Measurements from ENCODE around the gene VGLL4.
A peak's percentile ranks its signal among the peaks of the same experiment; 100 is the strongest.

VGLL4 gene

GRCh38 chr3:11625376-11626083 is 18.2 kb downstream of the VGLL4 start:
- DNase-seq, result no peak

- no peak for DNase-seq
These were observed 18.9 kb downstream of the VGLL4 start for GRCh38 chr3:11624704-11625375.

GRCh38 chr3:11624161-11624560 is 19.6 kb downstream of the VGLL4 start:
- DNase-seq, result no peak

GRCh38 chr3:11622586-11623550 is 20.8 kb downstream of the VGLL4 start:
- DNase-seq, result peak; percentile 82

GRCh38 chr3:11621077-11621476 is 22.6 kb downstream of the VGLL4 start:
- no peak for DNase-seq

- no peak for DNase-seq
These were observed 23.6 kb downstream of the VGLL4 start for GRCh38 chr3:11619946-11620652.

GRCh38 chr3:11619461-11619860 is 24.3 kb downstream of the VGLL4 start:
- no peak for DNase-seq

- DNase-seq, result no peak
These were observed 24.8 kb downstream of the VGLL4 start for GRCh38 chr3:11618904-11619303.

GRCh38 chr3:11616551-11616950 is 27.2 kb downstream of the VGLL4 start:
- no peak for DNase-seq

- no peak for DNase-seq
These were observed 29.7 kb downstream of the VGLL4 start for GRCh38 chr3:11613851-11614487.

- DNase-seq, result no peak
These were observed 30.4 kb downstream of the VGLL4 start for GRCh38 chr3:11613319-11613718.

GRCh38 chr3:11612515-11613188 is 31.1 kb downstream of the VGLL4 start:
- DNase-seq, result no peak

- DNase-seq, result no peak
These were observed 32.3 kb downstream of the VGLL4 start for GRCh38 chr3:11611341-11611799.

- no peak for DNase-seq
These were observed 32.9 kb downstream of the VGLL4 start for GRCh38 chr3:11610700-11611275.

- DNase-seq, result no peak
These were observed 33.6 kb downstream of the VGLL4 start for GRCh38 chr3:11610044-11610671.

GRCh38 chr3:11609481-11609880 is 34.2 kb downstream of the VGLL4 start:
- DNase-seq, result no peak

GRCh38 chr3:11607816-11608215 is 35.9 kb downstream of the VGLL4 start:
- no peak for DNase-seq

- DNase-seq, result no peak
These were observed 36.8 kb downstream of the VGLL4 start for GRCh38 chr3:11606865-11607440.

- no peak for DNase-seq
These were observed 37.5 kb downstream of the VGLL4 start for GRCh38 chr3:11606090-11606784.

- no peak for DNase-seq
These were observed 38.3 kb downstream of the VGLL4 start for GRCh38 chr3:11605398-11605797.

All from NCI-H2171 treated with DMSO at 0.1 percent for 48 hours (cell line).